IPS-20b (cell line): ENCODE results near the gene TAF15.

Experiments
- H3K27ac ChIP-seq: one replicate; pipeline ENCODE4 v1.5.1; 2013; ENCODE audit warnings: low read length
- H3K27me3 ChIP-seq: 2 replicates; pipeline ENCODE4 v1.6.1; 2013; ENCODE audit warnings: mild to moderate bottlenecking, low read length, inconsistent platforms; ENCODE audit not compliant: insufficient read depth
- H3K36me3 ChIP-seq: 2 replicates; pipeline ENCODE4 v1.6.1; 2013; ENCODE audit warnings: low read depth, mild to moderate bottlenecking, inconsistent platforms, low read length, moderate library complexity; ENCODE audit not compliant: insufficient read depth
- H3K4me1 ChIP-seq: 2 replicates; pipeline ENCODE4 v1.6.1; 2013; ENCODE audit warnings: mild to moderate bottlenecking, control low read depth, inconsistent platforms, low read length, moderate library complexity; ENCODE audit not compliant: insufficient read depth
- H3K4me3 ChIP-seq: 2 replicates; pipeline ENCODE4 v1.5.1; 2013; ENCODE audit warnings: mild to moderate bottlenecking, low read length, inconsistent platforms
- H3K9ac ChIP-seq: 2 replicates; pipeline ENCODE4 v1.6.1; 2013; ENCODE audit warnings: low read depth, mild to moderate bottlenecking, inconsistent platforms, low read length, moderate library complexity
- H3K9me3 ChIP-seq: 2 replicates; pipeline ENCODE4 v1.6.1; 2013; ENCODE audit warnings: mild to moderate bottlenecking, low read depth, low read length, inconsistent platforms; ENCODE audit not compliant: insufficient read depth

TAF15 gene

DNA sequence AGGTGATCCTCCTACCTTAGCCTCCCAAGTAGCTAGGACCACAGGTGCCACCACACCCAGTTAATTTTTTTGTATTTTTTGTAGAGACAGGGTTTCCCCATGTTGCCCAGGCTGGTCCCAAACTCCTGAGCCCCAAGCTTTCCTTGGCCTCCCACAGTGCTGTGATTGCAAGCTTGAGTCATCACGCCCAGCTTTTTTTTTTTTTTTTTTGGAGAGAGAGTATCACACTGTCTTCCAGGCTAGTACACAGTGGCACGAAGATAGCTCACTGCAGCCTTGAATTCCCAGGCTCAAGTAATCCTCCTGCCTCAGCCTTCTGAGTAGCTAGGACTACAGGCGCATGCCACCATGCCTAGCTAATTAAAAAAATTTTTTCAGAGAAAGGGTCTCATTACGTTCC is 32.2 kb downstream of the TAF15 start:
- Histone ChIP-seq H3K36me3 (peaks cover 99% of the 10 kb centered on the region), H3K4me1 (no peaks in the 10 kb centered on the region), H3K9ac (no peak overlapping the region), H3K4me3 (no peak overlapping the region), H3K27me3 (no peaks in the 10 kb centered on the region), H3K27ac (no peak overlapping the region), H3K9me3 (no peaks in the 10 kb centered on the region)

DNA sequence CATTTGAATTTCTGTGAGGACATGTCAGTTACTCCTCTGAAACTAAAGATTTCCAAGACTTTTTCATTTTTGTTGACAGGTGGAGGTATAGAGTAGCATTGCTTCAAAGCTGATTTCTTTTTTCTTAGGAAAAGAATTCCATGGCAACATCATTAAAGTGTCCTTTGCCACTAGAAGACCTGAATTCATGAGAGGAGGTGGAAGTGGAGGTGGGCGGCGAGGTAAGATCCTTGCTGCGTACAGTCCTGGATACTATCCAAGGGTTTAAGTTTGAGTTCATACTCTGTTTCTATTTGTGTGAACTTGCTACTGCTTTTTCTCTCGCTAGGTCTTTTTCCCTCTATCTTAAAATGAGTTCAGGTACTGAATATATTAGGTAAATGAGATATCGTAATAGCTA is 33.0 kb downstream of the TAF15 start:
- Histone ChIP-seq H3K27ac (no peak overlapping the region), H3K4me1 (no peaks in the 10 kb centered on the region), H3K4me3 (no peak overlapping the region), H3K9me3 (no peaks in the 10 kb centered on the region), H3K36me3 (peaks cover 99% of the 10 kb centered on the region), H3K9ac (no peak overlapping the region), H3K27me3 (no peaks in the 10 kb centered on the region)

DNA sequence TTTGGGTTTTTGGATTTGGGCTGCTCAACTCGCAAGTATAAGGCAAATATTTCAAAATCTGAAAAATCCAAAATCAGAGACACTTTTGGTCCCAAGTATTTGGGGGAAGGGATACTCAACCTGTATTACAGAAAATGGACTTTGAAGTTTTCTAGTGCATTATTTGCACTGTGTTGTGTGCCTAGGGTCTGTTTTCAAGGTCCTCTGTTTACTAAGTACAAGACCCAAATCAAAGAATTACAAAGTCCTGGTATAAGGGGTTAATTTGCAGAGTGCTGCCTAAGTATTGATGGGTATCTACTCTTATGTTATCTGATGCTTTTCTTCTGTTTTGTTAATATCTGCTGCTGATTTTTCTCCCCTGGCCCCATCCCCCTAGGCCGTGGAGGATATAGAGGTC is 34.4 kb downstream of the TAF15 start:
- Histone ChIP-seq H3K4me1 (no peaks in the 10 kb centered on the region), H3K36me3 (peaks cover 97% of the 10 kb centered on the region), H3K9me3 (no peaks in the 10 kb centered on the region), H3K27me3 (no peaks in the 10 kb centered on the region), H3K27ac (no peak overlapping the region), H3K9ac (no peak overlapping the region), H3K4me3 (no peak overlapping the region)

DNA sequence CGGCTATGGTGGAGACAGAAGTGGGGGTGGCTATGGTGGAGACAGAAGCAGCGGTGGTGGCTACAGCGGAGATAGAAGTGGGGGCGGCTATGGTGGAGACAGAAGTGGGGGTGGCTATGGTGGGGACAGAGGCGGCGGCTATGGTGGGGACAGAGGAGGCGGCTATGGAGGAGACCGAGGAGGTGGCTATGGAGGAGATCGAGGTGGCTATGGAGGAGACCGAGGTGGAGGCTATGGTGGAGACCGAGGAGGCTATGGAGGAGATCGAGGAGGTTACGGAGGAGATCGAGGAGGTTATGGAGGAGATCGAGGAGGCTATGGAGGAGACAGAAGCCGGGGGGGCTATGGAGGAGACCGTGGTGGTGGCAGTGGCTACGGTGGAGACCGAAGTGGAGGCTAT is 35.3 kb downstream of the TAF15 start:
- H3K27me3 ChIP-seq, result no peaks in the 10 kb centered on the region
- H3K4me3 ChIP-seq, result no peak overlapping the region
- peaks cover 89% of the 10 kb centered on the region for H3K36me3 ChIP-seq
- H3K27ac ChIP-seq, result no peak overlapping the region
- H3K9ac ChIP-seq, result no peak overlapping the region
- no peaks in the 10 kb centered on the region for H3K4me1 ChIP-seq
- no peaks in the 10 kb centered on the region for H3K9me3 ChIP-seq

DNA sequence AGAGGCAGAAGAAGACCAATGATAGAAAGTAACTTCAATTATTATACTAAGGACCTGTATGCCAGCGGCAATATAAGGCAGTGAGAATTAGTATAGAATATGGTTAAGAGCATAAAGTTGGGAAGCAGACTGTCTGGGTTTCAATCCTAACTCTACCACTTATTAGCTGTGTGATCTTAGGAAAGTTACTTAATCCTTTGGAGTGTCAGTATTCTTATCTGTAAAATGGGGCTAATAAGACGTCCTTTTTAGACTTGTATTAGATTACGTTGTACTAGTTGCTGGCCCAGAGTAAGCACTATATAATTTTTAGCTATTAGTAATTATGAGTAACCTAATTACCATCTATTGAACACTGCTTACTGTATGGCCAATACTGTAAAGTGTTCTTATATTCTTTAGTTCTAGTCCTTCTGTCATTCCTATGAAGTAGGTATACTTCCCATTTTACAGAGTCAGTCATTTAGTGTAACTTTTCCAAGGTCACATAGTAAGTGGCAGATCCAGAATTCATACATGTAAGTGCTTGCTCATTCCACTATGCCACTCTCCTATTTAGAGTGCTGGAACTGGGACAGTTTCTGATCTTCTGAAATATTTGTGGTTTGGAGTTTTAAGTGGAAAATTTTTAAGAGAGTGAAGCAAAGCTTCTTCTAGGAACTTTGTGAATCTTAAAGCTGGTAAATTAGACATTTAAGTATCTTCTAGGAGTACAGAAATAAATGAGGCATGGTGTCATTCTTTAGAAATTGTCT is 36.9 kb downstream of the TAF15 start:
- no peaks in the 10 kb centered on the region for H3K27me3 ChIP-seq
- H3K9me3 ChIP-seq, result no peaks in the 10 kb centered on the region
- no peaks in the 10 kb centered on the region for H3K4me1 ChIP-seq
- H3K9ac ChIP-seq, result no peak overlapping the region
- peaks cover 81% of the 10 kb centered on the region for H3K36me3 ChIP-seq
- no peak overlapping the region for H3K4me3 ChIP-seq
- H3K27ac ChIP-seq, result no peak overlapping the region

DNA sequence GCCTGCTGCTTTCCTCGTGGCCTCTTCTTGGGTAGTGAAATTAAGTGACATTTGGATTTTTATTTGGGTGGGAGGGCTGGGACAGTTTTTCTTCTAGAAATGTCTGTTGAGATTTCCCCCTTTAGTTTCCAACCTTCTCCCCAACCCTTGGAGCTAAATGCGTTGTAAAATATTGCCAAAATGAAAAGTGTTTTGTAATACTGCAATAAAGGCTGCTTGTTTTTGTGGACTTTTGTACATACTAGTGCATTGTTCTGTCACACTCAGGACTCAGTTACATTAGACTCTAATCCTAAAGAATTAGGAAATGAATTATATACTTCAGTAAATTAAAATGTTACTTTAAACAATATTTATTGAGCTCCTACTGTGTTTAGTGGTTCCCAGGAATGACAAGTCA is 37.7 kb downstream of the TAF15 start:
- no peaks in the 10 kb centered on the region for H3K9me3 ChIP-seq
- H3K4me1 ChIP-seq, result no peaks in the 10 kb centered on the region
- H3K4me3 ChIP-seq, result no peak overlapping the region
- H3K36me3 ChIP-seq, result peaks cover 73% of the 10 kb centered on the region
- no peaks in the 10 kb centered on the region for H3K27me3 ChIP-seq
- H3K27ac ChIP-seq, result no peak overlapping the region
- no peak overlapping the region for H3K9ac ChIP-seq

DNA sequence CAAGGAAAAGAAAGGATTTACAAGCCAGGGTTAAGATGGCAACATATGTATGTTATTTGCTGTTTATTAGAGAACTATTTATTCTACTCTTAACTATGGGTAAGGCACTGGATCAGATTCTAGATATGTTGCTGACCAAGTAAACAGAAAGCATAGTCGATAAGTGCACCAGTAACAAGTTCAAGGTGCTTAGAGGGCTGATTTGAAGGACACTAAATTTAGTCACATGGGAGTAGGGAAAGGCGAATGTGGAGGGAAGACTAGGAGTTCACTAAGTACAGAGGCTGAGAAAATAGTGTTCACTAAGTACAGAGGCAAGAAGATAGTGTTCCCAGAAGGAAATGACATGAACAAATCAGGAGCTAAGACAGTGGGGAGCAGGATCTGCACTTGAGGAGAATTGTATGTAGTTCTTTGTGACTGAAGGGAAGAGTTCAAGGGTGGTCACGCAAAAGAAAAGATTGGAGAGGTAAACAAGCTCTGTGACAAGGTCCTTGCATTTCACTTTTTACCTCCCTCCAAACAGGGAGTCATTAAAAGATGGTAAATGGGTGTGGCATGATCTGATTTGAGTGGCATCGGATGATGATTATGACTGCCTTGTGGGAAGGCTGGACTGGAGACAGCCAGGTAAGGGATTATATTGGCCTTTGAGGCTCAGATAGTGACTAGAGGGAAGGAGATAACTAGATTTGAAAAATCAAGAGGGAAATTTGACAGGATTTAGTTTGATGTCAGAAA is 38.5 kb downstream of the TAF15 start:
- Histone ChIP-seq H3K4me3 (no peak overlapping the region), H3K36me3 (peaks cover 65% of the 10 kb centered on the region), H3K27ac (no peak overlapping the region), H3K27me3 (no peaks in the 10 kb centered on the region), H3K4me1 (no peaks in the 10 kb centered on the region), H3K9ac (no peak overlapping the region), H3K9me3 (no peaks in the 10 kb centered on the region)

DNA sequence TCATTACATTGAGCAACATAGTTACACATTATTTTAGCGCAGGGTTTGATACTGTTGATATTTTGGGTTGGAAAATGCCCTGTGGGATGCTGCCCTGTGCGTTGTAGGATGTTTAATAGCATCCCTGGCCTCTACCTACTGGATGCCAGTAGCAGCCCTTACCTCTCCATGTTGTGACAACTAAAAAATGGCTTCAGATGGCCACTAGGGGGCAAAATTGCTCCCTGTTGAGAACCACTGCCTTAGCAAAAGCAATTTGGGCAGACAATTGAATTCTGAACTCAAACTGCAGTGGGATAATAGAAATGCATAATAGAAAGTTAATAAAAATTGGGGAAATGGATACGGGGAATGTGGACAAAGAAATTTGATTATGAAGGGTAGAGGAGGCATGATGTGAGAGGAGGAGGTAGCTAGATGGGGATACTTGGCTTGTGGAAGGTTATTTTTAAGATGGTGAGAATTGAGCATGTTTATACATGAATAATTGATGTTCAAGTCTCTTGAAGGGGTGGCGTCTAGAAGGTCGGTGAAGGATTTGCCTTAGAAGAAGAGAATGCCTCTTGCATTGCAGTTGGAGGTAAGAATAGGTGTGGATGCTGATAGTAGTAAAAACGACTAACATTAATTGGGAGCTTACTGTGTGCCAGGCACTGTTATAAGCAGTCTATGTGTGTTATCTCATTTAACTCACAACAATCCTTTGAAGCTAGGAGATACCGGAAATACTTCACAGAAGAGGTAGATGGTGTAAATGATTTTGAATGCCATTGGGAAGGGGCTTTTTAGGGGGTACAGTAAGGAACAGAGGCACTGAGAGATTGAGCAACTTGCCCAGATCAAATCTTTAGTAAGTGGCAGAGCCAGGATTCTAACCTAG is 40.4 kb downstream of the TAF15 start:
- Histone ChIP-seq H3K9ac (no peak overlapping the region), H3K27ac (no peak overlapping the region), H3K4me1 (no peaks in the 10 kb centered on the region), H3K27me3 (no peaks in the 10 kb centered on the region), H3K9me3 (no peaks in the 10 kb centered on the region), H3K36me3 (peaks cover 52% of the 10 kb centered on the region), H3K4me3 (no peak overlapping the region)

DNA sequence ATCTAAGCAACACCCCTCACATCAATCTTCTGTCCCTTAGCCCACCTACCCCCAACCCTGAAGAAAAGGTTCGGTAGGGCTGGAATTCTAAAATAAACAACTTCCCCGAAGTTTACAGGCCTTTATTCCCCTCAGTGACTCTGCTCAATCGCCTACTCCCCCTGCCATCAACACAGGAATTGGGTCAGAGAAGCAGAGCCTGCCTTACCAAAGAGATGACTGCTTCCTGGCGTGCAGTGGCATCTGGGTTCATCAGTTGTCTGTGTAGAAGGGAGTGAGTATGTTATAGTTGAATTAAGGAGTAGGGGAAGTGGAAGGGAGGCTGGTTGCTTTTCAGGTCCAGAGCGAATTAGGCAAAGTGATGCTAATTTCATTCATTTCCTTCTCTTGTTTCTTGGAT is 46.7 kb downstream of the TAF15 start:
- no peaks in the 10 kb centered on the region for H3K27me3 ChIP-seq
- H3K36me3 ChIP-seq, result peaks cover 13% of the 10 kb centered on the region; the same call in 1 of the 2 replicates
- no peak overlapping the region for H3K27ac ChIP-seq

DNA sequence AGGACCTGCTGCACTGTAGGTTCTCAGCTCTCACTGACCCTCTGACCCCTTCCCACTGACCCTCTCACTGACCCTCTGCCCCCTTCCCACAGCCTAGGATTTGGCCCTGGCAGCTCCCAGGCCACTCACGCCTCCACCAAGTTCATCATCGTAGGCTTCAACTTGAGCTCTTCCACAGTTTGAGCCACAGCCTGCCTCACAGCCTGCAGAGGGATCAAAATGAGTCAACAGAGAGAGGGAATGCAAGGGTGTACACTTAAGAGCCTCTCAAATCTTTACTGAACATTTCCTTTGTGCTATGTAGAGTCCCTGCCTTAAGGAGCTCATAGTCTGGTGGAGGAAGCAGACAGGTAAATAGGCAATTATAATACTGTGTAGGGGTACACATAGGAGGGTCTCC is 47.3 kb downstream of the TAF15 start:
- H3K4me3 ChIP-seq, result no peak overlapping the region
- H3K9ac ChIP-seq, result no peak overlapping the region
- peaks cover 13% of the 10 kb centered on the region; the same call in 1 of the 2 replicates for H3K36me3 ChIP-seq
- H3K27me3 ChIP-seq, result no peaks in the 10 kb centered on the region
- no peaks in the 10 kb centered on the region for H3K4me1 ChIP-seq
- H3K27ac ChIP-seq, result no peak overlapping the region
- no peaks in the 10 kb centered on the region for H3K9me3 ChIP-seq

More for the DNA sequence above, 46.7 kb downstream of the TAF15 start:
- Histone ChIP-seq H3K4me3 (no peak overlapping the region), H3K9ac (no peak overlapping the region), H3K9me3 (no peaks in the 10 kb centered on the region), H3K4me1 (no peaks in the 10 kb centered on the region)

DNA sequence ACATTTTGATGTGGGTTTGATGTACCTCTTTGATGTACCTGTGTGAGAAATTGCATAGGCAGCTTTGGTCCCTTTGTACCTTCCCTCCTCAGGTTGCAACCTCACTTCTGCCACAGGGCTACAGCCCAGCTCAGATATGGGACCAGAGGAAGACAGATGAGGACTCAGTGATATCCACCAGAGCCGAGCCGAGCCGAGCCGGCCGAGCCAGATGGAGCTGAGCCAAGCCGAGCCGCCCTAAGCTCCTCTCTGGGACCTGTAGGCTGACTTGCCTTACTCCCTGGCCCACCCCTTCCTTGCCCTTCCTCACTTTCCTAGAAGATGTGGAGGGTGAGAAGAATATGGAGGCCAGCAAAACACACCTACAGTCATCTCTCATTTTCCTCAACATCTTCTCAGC is 55.6 kb downstream of the TAF15 start:
- no peaks in the 10 kb centered on the region for H3K4me1 ChIP-seq
- no peak overlapping the region for H3K4me3 ChIP-seq
- H3K27ac ChIP-seq, result no peak overlapping the region
- H3K9me3 ChIP-seq, result no peaks in the 10 kb centered on the region
- H3K36me3 ChIP-seq, result no peaks in the 10 kb centered on the region
- no peaks in the 10 kb centered on the region for H3K27me3 ChIP-seq
- no peak overlapping the region for H3K9ac ChIP-seq
